Sigmoid colon (tissue), 3 donors: Measurements from ENCODE around the gene LBX2.

ENCODE experiments used
- CTCF ChIP-seq, 4 experiments: fragments of 450-650 bp in 3 of 4; fragments of 200-600 bp in 1 of 4; IDR thresholded peaks; one replicate each; pipeline ENCODE4 v1.5.1; 2016 to 2019; ENCODE audit warnings: antibody characterized with exemption in 4 of 4, mild to moderate bottlenecking in 3 of 4, moderate library complexity in 2 of 4
- POLR2A ChIP-seq, 2 donors: fragments of 450-650 bp; IDR thresholded peaks; one replicate each; pipeline ENCODE4 v1.6.1; 2016; ENCODE audit warnings: antibody characterized with exemption in 2 of 2, mild to moderate bottlenecking in 2 of 2, moderate library complexity in 2 of 2

- no peak for TF ChIP-seq CTCF (IDR thresholded peaks at IDR 0.05)
- TF ChIP-seq POLR2A (IDR thresholded peaks at IDR 0.05) = no peak
Observed at GRCh38 chr2:74544634-74545033, 45.2 kb upstream of the LBX2 start.
